NCI-H345 treated with DMSO at 0.1 percent for 48 hours (cell line): ENCODE data around the gene RANBP3.

Experiments
- DNase-seq: peaks from one replicate; lab custom pipeline; 2025; ENCODE audit not compliant: unreplicated experiment; lab: John Stamatoyannopoulos, UW

RANBP3 gene

DNA sequence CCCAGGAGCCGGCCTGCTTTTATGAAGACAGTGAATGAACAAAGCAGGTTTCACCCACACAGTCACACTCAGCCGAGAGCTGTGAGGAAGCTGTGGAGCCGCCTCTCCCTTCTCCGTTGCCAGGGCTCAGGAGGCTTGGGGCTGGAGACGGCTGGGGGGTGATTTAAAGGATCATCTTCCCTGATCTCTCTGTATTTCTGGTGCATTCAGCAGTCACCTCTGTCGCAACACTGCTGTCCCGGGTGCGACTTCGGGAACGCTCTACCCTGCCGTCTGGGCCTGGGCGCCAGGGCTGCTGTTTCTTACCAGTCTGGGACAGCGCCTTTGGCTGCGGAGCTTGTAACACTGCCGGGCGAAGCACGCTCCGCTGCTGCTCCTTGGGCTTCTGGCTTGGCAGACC is 45.8 kb downstream of the RANBP3 start:
- no peak for DNase-seq

GRCh38 chr19:5931251-5931650 is 46.7 kb downstream of the RANBP3 start:
- no peak for DNase-seq

DNA sequence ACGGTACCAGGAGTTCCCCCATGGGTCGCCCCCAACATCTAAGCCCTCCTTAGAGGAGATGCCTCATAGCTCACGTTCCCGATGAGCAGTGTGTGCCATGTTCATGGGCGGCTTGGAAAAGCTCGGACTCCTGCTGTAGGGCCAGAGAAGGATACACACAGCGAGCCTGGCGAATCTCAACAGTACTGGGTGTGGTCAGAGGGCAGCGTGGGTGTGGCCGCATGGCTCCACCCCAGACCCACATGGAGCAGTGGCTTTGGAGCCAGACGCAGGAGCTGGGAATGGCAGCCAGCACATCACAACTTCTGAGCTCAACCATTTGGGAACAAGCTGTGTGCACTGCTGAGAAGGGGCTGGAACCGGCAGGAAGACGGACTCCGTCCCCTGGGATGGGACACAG is 48.3 kb downstream of the RANBP3 start:
- DNase-seq, result no peak

- no peak for DNase-seq
Observed at GRCh38 chr19:5929179-5929578, 48.8 kb downstream of the RANBP3 start.

DNA sequence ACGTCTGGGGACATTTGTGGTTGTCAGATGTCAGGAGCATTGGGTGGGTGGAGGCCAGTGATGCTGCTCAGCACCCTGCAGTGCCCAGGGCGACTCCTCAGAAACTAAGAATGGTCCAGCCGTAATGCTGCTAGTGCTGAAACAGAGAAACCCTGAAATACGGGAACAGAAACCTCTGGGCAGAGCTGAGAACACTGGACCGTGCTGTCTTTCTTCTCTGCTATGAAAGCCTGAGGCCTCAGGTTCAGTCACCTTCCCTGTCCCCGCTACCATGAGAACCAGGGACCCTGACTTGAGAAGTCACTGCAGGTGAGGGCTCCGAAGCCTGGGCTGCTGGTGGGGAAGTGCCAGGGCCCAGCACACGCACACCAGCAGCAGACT is 50.5 kb downstream of the RANBP3 start:
- no peak for DNase-seq

GRCh38 chr19:5926641-5927440 is 51.1 kb downstream of the RANBP3 start:
- DNase-seq, result no peak

DNA sequence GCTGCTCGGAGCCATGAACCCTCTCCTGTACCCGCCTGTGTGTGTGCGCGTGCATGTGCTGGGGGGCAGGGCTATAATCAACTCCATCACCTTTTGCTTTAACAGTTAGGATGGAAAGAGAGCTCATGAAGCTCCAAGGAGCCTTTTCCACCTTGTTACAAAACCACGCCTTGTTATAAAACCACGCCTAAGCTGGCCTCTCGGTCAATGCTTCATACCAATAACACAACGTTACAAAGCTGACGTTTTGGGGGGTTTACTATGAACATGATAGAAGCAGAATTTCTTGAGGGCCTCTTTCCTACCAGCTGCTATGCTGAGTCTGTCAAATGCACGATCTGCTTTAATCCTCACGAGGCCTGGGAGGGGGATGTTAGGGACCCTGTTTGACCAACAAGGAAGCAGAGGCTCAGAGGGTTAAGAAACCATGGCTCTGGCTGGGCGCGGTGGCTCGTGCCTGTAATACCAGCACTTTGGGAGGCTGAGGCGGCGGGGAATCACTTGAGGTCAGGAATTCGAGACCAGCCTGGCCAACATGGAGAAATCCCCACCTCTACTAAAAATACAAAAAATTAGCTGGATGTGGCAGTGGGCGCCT is 52.0 kb downstream of the RANBP3 start:
- no peak for DNase-seq

DNA sequence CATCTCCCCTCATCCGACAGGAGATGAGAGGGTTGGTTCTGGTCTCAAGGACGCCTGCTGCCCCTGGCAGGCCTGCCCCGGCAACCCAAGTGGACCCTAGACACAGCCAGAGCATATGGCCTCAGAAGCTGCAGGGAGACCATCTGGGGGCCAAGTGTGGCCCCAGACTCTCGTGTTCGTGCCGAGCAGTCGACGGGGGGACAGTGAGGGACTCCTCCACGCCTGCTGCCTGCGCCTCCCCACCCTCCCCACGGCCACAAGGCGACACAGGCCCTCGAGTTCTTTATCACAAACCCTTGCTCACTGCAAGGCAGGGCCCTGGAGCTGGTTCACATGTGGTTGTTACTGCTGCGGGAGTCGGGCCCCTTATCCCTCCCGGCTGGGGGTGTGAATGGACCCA is 54.6 kb downstream of the RANBP3 start:
- no peak for DNase-seq

GRCh38 chr19:5922161-5922545 is 55.8 kb downstream of the RANBP3 start:
- DNase-seq, result no peak

DNA sequence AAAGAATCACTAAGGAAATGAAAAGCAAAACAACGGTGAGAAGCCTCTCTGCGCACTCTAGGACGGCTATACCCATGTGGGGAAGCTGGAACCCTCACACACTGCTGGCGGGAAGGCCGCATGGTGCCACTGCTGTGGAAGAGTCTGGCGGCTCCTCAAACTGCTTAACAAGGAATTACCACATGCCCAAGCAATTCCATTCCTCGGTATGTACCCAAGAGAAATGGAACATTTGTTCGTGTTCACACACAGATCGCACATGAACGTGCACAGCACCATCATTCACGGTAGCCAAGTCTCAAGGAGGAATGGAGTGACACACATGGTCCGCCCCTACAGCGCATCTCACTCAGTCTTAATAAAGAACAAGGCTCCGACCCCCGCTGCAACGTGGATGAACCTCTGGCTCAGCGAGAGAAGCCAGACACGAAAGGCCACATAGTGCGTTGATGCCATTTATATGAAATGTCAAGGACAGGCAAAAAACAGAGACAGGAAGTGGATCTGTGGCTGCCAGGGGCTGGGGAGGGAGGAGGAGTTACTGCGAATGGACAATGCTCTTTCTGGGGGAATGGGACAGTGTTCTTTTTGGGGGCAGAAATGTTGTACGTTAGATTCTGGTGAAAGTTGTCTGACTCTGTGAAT is 56.3 kb downstream of the RANBP3 start:
- no peak for DNase-seq

DNA sequence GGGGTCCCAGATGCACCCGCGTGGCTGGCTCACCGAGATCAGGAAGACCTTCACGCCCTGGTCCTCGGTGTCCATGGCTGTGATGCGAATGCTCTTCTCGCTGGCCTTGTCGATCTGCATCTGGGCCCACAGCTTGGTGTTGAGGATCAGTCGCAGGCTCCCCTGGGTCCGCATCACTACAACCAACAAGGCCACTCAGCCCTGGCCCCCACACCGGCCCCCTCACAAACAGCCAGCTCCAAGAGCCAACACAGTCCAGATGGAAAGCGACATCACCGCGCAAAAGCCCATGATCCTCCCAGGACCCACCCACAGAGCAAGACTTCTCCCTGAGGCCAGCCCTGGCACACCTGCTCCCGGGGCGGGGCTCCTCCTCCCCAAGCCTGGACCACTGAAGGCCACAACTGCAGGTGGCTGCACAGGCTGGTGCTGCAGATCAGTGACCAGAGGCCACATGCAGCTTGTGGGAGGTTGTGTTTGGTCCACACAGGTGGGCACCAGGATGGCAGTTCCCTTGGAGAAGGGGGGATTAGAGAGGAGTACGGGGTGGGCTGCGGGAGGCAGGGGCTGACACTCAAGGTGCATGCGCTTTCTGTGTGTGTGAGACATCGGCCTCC is 59.4 kb downstream of the RANBP3 start:
- DNase-seq, result no peak

DNA sequence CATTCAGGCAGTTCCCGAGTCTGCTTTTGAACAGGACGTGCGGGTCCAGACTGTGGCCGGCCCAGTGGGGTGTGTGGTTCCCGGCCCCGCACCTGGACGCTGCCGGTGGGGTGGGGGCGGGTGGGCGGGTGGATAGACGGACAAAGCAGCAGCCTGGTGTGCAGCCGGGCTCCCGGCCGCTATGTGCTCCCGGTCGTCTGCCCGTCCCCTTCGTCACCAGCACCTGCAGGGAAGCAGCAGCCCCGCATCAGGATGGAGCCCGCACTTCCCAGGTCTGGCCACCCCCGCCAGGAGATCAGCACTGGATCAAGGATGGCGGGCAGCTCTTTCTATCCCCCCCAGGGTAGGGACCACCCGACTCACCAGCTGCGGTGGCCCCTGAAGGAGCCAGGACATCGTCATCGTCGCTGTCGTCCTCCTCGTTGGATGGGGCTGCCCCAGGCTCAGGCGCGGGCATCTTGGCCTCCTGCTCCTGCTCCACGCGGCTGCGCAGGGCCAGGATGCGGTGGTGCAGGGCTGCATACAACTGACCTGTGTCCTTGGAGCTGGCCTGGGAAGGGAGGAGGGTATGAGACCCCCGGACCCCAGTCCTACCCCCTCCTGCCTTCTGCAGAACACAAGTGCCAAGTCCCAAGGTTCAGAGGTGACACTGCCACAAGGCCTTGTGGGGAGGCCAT is 60.4 kb downstream of the RANBP3 start:
- DNase-seq, result no peak

GRCh38 chr19:5916181-5916708 is 61.7 kb downstream of the RANBP3 start:
- no peak for DNase-seq

DNA sequence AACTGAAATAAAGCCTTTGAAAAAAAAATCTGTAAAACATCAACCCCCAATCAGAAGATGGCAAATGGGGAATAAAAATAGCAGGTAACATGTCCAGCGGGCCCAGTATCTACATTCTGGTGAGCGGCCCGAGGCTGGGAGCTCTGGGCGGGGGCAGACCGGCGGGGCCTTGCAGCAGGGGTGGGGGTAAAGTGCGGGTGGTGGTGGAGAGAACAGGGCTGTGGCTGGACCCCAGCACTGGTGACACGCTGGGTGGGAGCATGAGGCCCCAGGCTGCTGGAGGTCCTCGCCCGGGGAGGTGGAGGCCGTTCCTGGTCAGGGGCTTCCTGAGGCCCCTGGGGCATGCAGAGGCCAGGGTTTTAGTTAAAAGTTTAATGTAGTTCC is 62.2 kb downstream of the RANBP3 start:
- no peak for DNase-seq

DNA sequence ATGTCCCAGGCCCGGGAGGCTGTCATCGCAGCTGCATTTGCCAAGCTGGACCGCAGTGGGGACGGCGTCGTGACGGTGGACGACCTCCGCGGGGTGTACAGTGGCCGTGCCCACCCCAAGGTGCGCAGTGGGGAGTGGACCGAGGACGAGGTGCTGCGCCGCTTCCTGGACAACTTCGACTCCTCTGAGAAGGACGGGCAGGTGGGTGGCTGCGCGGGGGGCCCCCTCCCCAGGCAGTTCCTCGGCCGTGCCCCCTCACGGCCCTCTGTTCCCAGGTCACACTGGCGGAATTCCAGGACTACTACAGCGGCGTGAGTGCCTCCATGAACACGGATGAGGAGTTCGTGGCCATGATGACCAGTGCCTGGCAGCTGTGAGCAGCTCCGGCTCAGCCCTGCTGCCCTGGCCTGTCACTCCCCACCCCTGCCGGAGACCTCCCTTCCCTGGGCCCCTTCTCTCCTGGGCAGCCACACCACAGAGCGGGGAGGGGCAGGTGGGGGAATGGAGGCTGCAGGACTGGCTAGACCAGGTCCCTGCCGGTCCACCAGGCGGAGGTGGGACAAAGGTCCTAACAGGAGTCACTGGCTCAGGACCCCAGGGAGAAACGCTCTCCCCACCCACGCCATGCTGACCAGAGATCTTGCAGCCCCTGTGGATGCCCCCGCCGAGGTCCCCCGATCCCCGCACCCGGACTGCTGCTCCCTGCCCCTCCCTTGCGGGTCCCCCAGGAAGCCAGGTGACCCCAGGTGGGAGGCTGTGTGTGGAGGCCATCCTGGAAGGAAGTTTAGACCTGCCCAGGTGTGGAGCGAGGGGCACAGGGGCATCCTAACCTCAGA is 62.8 kb downstream of the RANBP3 start:
- DNase-seq, result no peak

- DNase-seq, result no peak
Observed at GRCh38 chr19:5914358-5914774, 63.6 kb downstream of the RANBP3 start.

DNA sequence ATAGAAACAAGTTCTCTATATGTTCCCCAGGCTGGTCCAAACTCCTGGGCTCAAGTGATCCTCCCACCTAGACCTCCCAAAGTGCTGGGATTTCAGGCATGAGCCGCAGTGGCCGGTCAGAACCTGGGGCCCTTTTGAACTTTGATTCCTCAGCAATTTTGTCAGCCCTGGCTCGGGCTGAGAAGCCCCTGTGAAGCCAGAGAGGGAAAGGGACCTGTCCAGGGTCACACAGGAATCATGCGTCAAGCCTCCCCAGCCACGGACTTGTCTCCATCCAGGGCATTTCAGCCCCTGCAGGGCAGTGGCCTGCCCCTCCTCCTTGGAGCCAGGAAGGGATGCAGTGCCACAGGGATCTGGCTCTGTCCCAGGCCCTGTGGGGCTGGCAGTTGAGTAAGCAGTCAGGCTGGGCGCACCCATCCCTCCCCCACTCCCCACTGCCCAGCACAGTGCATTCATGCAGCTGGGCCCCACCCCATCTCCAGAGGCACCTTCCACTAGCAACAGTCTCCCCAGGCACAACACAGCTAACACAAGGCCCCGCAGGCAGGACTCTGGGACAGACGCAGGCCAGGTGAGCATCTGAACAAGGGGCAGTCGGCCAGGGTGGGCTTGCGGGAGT is 64.1 kb downstream of the RANBP3 start, which contains the start of gene CAPS:
Gene CAPS (plus strand): TSS at position 516 of the 619 bp plus-strand sequence. CDS start 153 bp downstream, outside the sequence.
- DNase-seq, result no peak

GRCh38 chr19:5911366-5911765 is 66.6 kb downstream of the RANBP3 start:
- no peak for DNase-seq

GRCh38 chr19:5910638-5910907 is 67.4 kb downstream of the RANBP3 start:
- DNase-seq, result no peak
